Neural cell (in vitro differentiated cells): ENCODE results near the gene NEURL1. TPM values are rescaled to one million over a fixed set of nuclear protein-coding genes. Genes with fewer than 3 reads are reported as not detected.

Experiments
- H2AFZ ChIP-seq: fragments of 200-600, 300-800 bp; sonication (generic), shearing (Covaris generic); 2 replicates; pipeline ENCODE4 v1.6.0; 2014; ENCODE audit warnings: low read depth, mild to moderate bottlenecking, antibody characterized with exemption, low read length, moderate library complexity
- H3F3A ChIP-seq: fragments of 200-600 bp; shearing (Covaris generic); 2 replicates; pipeline ENCODE4 v1.6.1; 2016; ENCODE audit warnings: mild to moderate bottlenecking, moderate library complexity, mixed read lengths, antibody characterized with exemption, low read length; ENCODE audit not compliant: insufficient read depth, poor library complexity, severe bottlenecking
- H3K27ac ChIP-seq: fragments of 200-600, 300-800 bp; sonication (generic), shearing (Covaris generic); 2 replicates; pipeline ENCODE4 v1.5.1; 2014; ENCODE audit warnings: mild to moderate bottlenecking, low read length, moderate library complexity
- H3K27me3 ChIP-seq: fragments of 300-800, 200-600 bp; sonication (generic), shearing (Covaris generic); 2 replicates; pipeline ENCODE4 v1.6.0; 2014; ENCODE audit warnings: mild to moderate bottlenecking, low read depth, low read length, moderate library complexity; ENCODE audit not compliant: insufficient read depth
- H3K36me3 ChIP-seq: fragments of 300-800, 200-600 bp; sonication (generic), shearing (Covaris generic); 2 replicates; pipeline ENCODE4 v1.5.1; 2014; ENCODE audit warnings: mild to moderate bottlenecking, antibody characterized with exemption, low read length, moderate library complexity; ENCODE audit not compliant: insufficient read depth
- H3K4me2 ChIP-seq: fragments of 300-800, 200-600 bp; sonication (generic), shearing (Covaris generic); 2 replicates; pipeline ENCODE4 v1.6.0; 2014; ENCODE audit warnings: mild to moderate bottlenecking, low read length
- H3K4me3 ChIP-seq: fragments of 300-800, 200-600 bp; sonication (generic), shearing (Covaris generic); 2 replicates; pipeline ENCODE4 v1.5.1; 2014; ENCODE audit warnings: mild to moderate bottlenecking, low read length, moderate library complexity
- H3K79me2 ChIP-seq: fragments of 200-600 bp; shearing (Covaris generic); replicated peaks from 2 replicates; pipeline ENCODE4 v1.6.0; 2014; ENCODE audit warnings: mild to moderate bottlenecking, low read length, moderate library complexity; ENCODE audit not compliant: insufficient read depth
- H3K9ac ChIP-seq: fragments of 300-800, 200-600 bp; sonication (generic), shearing (Covaris generic); 2 replicates; pipeline ENCODE4 v1.6.1; 2016; ENCODE audit warnings: mild to moderate bottlenecking, low read length, mixed read lengths
- H3K9me2 ChIP-seq: fragments of 200-600 bp; shearing (Covaris generic); 2 replicates; pipeline ENCODE4 v1.6.1; 2016; ENCODE audit warnings: mild to moderate bottlenecking, low read length, mixed read lengths; ENCODE audit not compliant: insufficient read depth
- H3K9me3 ChIP-seq: fragments of 200-600, 300-800 bp; sonication (generic), shearing (Covaris generic); 2 replicates; pipeline ENCODE4 v1.6.1; 2016; ENCODE audit warnings: mild to moderate bottlenecking, mixed run types, low read length, moderate library complexity, mixed read lengths
- H4K20me1 ChIP-seq: fragments of 200-600 bp; shearing (Covaris generic); 2 replicates; pipeline ENCODE4 v1.6.1; 2016; ENCODE audit warnings: mild to moderate bottlenecking, mixed run types; ENCODE audit not compliant: insufficient read depth
- EP300 ChIP-seq: fragments of 450-650 bp; conservative IDR thresholded peaks from 2 replicates; pipeline ENCODE4 v1.6.1; 2014; ENCODE audit warnings: antibody characterized with exemption, mild to moderate bottlenecking, moderate library complexity; ENCODE audit not compliant: poor library complexity, severe bottlenecking
- EZH2 ChIP-seq: fragments of 200-600, 300-800 bp; shearing (Covaris generic), sonication (generic); IDR thresholded peaks from 2 replicates; pipeline ENCODE4 v1.6.1; 2014; ENCODE audit warnings: antibody characterized with exemption, low read length, borderline replicate concordance, mild to moderate bottlenecking; ENCODE audit not compliant: insufficient read depth, poor library complexity, severe bottlenecking
- MXI1 ChIP-seq: fragments of 450-650 bp; conservative IDR thresholded peaks from 2 replicates; pipeline ENCODE4 v1.6.1; 2014; ENCODE audit warnings: antibody characterized with exemption, mild to moderate bottlenecking; ENCODE audit not compliant: poor library complexity, severe bottlenecking
- POLR2AphosphoS5 ChIP-seq: IDR thresholded peaks from 2 replicates; pipeline ENCODE4 v1.6.1; 2012
- RAD21 ChIP-seq: fragments of 450-650 bp; conservative IDR thresholded peaks from 2 replicates; pipeline ENCODE4 v1.6.1; 2014; ENCODE audit warnings: antibody characterized with exemption, mild to moderate bottlenecking, moderate library complexity
- SMC3 ChIP-seq: fragments of 450-650 bp; conservative IDR thresholded peaks from 2 replicates; pipeline ENCODE4 v1.6.1; 2014; ENCODE audit warnings: antibody characterized with exemption, mild to moderate bottlenecking, moderate library complexity; ENCODE audit not compliant: poor library complexity
- TAF1 ChIP-seq: IDR thresholded peaks from 2 replicates; pipeline ENCODE4 v1.6.1; 2012; ENCODE audit warnings: low read depth
- polyA plus RNA-seq: library from polyadenylated mRNA; depleted of rRNA; stranded (reverse); fragments of >200 nt; gene quantifications from 2 replicates; pipeline ENCODE4 v1.2.3, GENCODE V29; 2014
- TF ChIP-seq, protein P1 (sequence below): fragments of 450-650 bp; IDR thresholded peaks from 2 replicates; pipeline ENCODE4 v1.5.1; 2014; ENCODE audit warnings: antibody characterized with exemption, mild to moderate bottlenecking, moderate library complexity; ENCODE audit not compliant: poor library complexity, severe bottlenecking
- TF ChIP-seq, protein P2 (sequence below): IDR thresholded peaks from 2 replicates; pipeline ENCODE4 v1.6.1; 2012; ENCODE audit warnings: borderline replicate concordance

The NEURL1 gene
- polyA plus RNA-seq, 1 donor from 2014 or later = 12.3 TPM

DNA sequence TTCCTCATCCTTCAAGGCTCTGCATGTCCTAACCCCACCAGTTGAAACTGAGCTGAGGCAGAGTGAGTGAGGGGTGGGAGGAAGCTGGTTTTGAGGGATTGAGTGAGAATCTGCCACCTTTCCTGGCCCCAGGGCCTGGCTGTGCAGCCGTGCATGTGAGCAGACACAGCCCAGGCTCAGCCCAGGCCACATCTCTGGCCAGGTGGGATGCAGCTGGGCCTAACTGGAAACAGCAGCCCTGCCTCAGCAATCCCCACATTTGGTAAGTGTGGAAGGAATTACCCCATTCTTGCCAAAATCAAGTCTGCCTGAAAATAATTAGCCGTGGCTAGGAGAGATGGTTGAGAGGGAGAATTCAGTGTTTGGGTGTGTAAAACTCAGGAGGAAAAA, 116.6 kb downstream of the NEURL1 start:
- H3K9ac ChIP-seq = no peak overlapping the region
- no peak overlapping the region for H2AFZ ChIP-seq
- H3F3A ChIP-seq = no peaks in the 10 kb centered on the region

DNA sequence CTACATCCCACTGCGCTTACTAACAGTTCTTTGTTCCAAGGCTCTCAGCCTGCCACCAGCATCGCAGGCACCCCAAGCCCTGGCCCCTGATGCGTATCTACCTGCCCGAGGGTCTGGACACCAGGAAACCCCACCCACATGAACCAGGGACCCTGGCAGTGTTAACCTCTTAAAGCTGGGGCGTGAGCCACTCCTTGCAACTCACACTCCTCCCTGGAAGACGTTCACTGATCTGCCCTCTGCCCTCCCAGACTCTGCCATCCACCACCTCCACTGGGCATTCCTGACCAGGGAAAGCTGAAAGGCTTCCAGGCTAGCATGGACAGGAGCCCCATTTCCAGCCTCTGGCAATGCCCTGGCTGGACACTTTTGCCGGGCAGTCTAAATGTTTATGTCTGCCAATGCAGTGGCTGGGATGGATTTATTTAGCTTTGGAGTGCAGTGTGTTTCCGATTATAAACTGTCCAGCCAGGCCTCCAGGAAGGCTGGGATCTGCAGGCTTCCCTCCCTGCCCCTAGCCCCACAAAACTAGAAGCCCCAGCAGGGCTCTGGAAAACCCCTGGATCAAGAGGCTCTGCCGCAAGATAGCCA, 117.5 kb downstream of the NEURL1 start:
- TF ChIP-seq TAF1 (no peak), EZH2 (no peak), EP300 (no peak), RAD21 (no peak), MXI1 (no peak), SMC3 (no peak), POLR2AphosphoS5 (no peak)
- TF ChIP-seq, protein P1, sequence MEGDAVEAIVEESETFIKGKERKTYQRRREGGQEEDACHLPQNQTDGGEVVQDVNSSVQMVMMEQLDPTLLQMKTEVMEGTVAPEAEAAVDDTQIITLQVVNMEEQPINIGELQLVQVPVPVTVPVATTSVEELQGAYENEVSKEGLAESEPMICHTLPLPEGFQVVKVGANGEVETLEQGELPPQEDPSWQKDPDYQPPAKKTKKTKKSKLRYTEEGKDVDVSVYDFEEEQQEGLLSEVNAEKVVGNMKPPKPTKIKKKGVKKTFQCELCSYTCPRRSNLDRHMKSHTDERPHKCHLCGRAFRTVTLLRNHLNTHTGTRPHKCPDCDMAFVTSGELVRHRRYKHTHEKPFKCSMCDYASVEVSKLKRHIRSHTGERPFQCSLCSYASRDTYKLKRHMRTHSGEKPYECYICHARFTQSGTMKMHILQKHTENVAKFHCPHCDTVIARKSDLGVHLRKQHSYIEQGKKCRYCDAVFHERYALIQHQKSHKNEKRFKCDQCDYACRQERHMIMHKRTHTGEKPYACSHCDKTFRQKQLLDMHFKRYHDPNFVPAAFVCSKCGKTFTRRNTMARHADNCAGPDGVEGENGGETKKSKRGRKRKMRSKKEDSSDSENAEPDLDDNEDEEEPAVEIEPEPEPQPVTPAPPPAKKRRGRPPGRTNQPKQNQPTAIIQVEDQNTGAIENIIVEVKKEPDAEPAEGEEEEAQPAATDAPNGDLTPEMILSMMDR = no peak
- TF ChIP-seq, protein P2, sequence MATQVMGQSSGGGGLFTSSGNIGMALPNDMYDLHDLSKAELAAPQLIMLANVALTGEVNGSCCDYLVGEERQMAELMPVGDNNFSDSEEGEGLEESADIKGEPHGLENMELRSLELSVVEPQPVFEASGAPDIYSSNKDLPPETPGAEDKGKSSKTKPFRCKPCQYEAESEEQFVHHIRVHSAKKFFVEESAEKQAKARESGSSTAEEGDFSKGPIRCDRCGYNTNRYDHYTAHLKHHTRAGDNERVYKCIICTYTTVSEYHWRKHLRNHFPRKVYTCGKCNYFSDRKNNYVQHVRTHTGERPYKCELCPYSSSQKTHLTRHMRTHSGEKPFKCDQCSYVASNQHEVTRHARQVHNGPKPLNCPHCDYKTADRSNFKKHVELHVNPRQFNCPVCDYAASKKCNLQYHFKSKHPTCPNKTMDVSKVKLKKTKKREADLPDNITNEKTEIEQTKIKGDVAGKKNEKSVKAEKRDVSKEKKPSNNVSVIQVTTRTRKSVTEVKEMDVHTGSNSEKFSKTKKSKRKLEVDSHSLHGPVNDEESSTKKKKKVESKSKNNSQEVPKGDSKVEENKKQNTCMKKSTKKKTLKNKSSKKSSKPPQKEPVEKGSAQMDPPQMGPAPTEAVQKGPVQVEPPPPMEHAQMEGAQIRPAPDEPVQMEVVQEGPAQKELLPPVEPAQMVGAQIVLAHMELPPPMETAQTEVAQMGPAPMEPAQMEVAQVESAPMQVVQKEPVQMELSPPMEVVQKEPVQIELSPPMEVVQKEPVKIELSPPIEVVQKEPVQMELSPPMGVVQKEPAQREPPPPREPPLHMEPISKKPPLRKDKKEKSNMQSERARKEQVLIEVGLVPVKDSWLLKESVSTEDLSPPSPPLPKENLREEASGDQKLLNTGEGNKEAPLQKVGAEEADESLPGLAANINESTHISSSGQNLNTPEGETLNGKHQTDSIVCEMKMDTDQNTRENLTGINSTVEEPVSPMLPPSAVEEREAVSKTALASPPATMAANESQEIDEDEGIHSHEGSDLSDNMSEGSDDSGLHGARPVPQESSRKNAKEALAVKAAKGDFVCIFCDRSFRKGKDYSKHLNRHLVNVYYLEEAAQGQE = no peak
- no peaks in the 10 kb centered on the region for H3K79me2 ChIP-seq
- H3K4me2 ChIP-seq = no peak overlapping the region
- no peaks in the 10 kb centered on the region for H3K9me3 ChIP-seq
- no peaks in the 10 kb centered on the region for H3K27me3 ChIP-seq
- H2AFZ ChIP-seq = no peak overlapping the region
- no peaks in the 10 kb centered on the region for H3F3A ChIP-seq
- H3K9me2 ChIP-seq = no peaks in the 10 kb centered on the region
- no peak overlapping the region for H3K4me3 ChIP-seq
- no peaks in the 10 kb centered on the region for H3K36me3 ChIP-seq
- H3K27ac ChIP-seq = no peak overlapping the region
- no peaks in the 10 kb centered on the region for H4K20me1 ChIP-seq
- no peak overlapping the region for H3K9ac ChIP-seq

More for the DNA sequence above, 116.6 kb downstream of the NEURL1 start:
- Histone ChIP-seq H3K27me3 (no peaks in the 10 kb centered on the region), H4K20me1 (no peaks in the 10 kb centered on the region), H3K4me2 (no peak overlapping the region), H3K79me2 (no peaks in the 10 kb centered on the region), H3K9me3 (no peaks in the 10 kb centered on the region), H3K27ac (no peak overlapping the region), H3K4me3 (no peak overlapping the region), H3K9me2 (no peaks in the 10 kb centered on the region), H3K36me3 (peaks cover 7% of the 10 kb centered on the region)
- TF ChIP-seq POLR2AphosphoS5 (no peak), RAD21 (no peak), SMC3 (no peak), EP300 (no peak), MXI1 (no peak), EZH2 (no peak), TAF1 (no peak)
- TF ChIP-seq, protein P2 = no peak
- TF ChIP-seq, protein P1 = no peak
